Hepatocyte (in vitro differentiated cells): ENCODE measurements around the gene ORM2. TPM values are rescaled to one million over a fixed set of nuclear protein-coding genes. Genes with fewer than 3 reads are reported as not detected.

Source experiments
- DNase-seq: peaks from one replicate; pipeline ENCODE4 v3.0.0-alpha.2; 2016; ENCODE audit warnings: low spot score
- H2AFZ ChIP-seq: fragments of 200-600 bp; sonication (generic); 2 replicates; pipeline ENCODE4 v1.6.0; 2016; ENCODE audit warnings: antibody characterized with exemption, mild to moderate bottlenecking
- H3K27ac ChIP-seq: fragments of 200-600 bp; sonication (generic); 2 replicates; pipeline ENCODE4 v1.5.1; 2016; ENCODE audit warnings: mild to moderate bottlenecking
- H3K27me3 ChIP-seq: fragments of 200-600 bp; sonication (generic); 2 replicates; pipeline ENCODE4 v1.6.1; 2016
- H3K36me3 ChIP-seq: fragments of 200-600 bp; sonication (generic); replicated peaks from 2 replicates; pipeline ENCODE4 v1.5.1; 2016; ENCODE audit warnings: low read depth; ENCODE audit not compliant: insufficient read depth
- H3K4me1 ChIP-seq: fragments of 200-600 bp; sonication (generic); 2 replicates; pipeline ENCODE4 v1.5.1; 2016; ENCODE audit warnings: mild to moderate bottlenecking, moderate library complexity; ENCODE audit not compliant: insufficient read depth
- H3K4me2 ChIP-seq: fragments of 200-600 bp; sonication (generic); 2 replicates; pipeline ENCODE4 v1.6.0; 2016
- H3K4me3 ChIP-seq: fragments of 200-600 bp; sonication (generic); 2 replicates; pipeline ENCODE4 v1.5.1; 2016; ENCODE audit warnings: mild to moderate bottlenecking
- H3K79me2 ChIP-seq: fragments of 200-600 bp; sonication (generic); 2 replicates; pipeline ENCODE4 v1.6.0; 2017; ENCODE audit warnings: mild to moderate bottlenecking
- H3K9me2 ChIP-seq: fragments of 200-600 bp; sonication (generic); replicated peaks from 2 replicates; pipeline ENCODE4 v1.6.0; 2017; ENCODE audit warnings: mild to moderate bottlenecking; ENCODE audit not compliant: insufficient read depth
- H3K9me3 ChIP-seq: fragments of 200-600 bp; sonication (generic); 2 replicates; pipeline ENCODE4 v1.5.1; 2016; ENCODE audit warnings: low read depth, mild to moderate bottlenecking
- H4K20me1 ChIP-seq: fragments of 200-600 bp; sonication (generic); 2 replicates; pipeline ENCODE4 v1.6.0; 2016; ENCODE audit warnings: mild to moderate bottlenecking; ENCODE audit not compliant: insufficient read depth, poor library complexity, severe bottlenecking
- CTCF ChIP-seq: fragments of 200-600 bp; sonication (generic); IDR thresholded peaks from 2 replicates; pipeline ENCODE4 v1.5.1; 2016; ENCODE audit warnings: antibody characterized with exemption, mild to moderate bottlenecking; ENCODE audit not compliant: poor library complexity
- EZH2 ChIP-seq: fragments of 200-600 bp; sonication (generic); IDR thresholded peaks from 2 replicates; pipeline ENCODE4 v1.6.1; 2016; ENCODE audit warnings: antibody characterized with exemption, mild to moderate bottlenecking, borderline replicate concordance
- EZH2phosphoT487 ChIP-seq: fragments of 200-600 bp; sonication (generic); IDR thresholded peaks from one replicate; pipeline ENCODE4 v1.6.1; 2018; ENCODE audit warnings: antibody characterized with exemption, mild to moderate bottlenecking, low read depth, moderate library complexity; ENCODE audit not compliant: unreplicated experiment, severe bottlenecking
- WGBS: methylation state at CpG from one replicate; pipeline ENCODE4 v1.1.6; 2016; ENCODE audit warnings: low lambda C conversion rate; ENCODE audit errors: missing lambda C conversion rate; 5-methylcytosine and 5-hydroxymethylcytosine counted together
- polyA plus RNA-seq: library from polyadenylated mRNA; unstranded; fragments of >200 nt; fragmentation: Nextera tagmentation; extraction: Ambion mirVana; gene quantifications from 2 replicates; pipeline ENCODE4 v1.2.1, GENCODE V29; 2016
- total RNA-seq: library from RNA; depleted of rRNA; stranded (reverse); fragments of >200 nt; gene quantifications from 2 replicates; pipeline ENCODE4 v1.2.3, GENCODE V29; 2014

Gene ORM2
- total and polyA plus RNA-seq, 2 experiments from 2014 or later: 52.0 to 136 TPM

GRCh38 chr9:114344692-114345091 lies 15.0 kb downstream of the ORM2 start:
- H3K4me1 ChIP-seq: peaks cover 11% of the 10 kb centered on the region
- no peaks in the 10 kb centered on the region for H3K9me2 ChIP-seq
- H4K20me1 ChIP-seq: no peaks in the 10 kb centered on the region
- H3K4me2 ChIP-seq: no peak overlapping the region
- H3K79me2 ChIP-seq: no peaks in the 10 kb centered on the region
- no peak for DNase-seq
- no peaks in the 10 kb centered on the region for H3K36me3 ChIP-seq
- 85% methylated on average over 3 of the region's 3 CpGs for WGBS
- no peak overlapping the region for H3K4me3 ChIP-seq
- H3K9me3 ChIP-seq: no peaks in the 10 kb centered on the region
- no peak overlapping the region for H2AFZ ChIP-seq
- no peak overlapping the region for H3K27ac ChIP-seq
- no peaks in the 10 kb centered on the region for H3K27me3 ChIP-seq
- TF ChIP-seq CTCF (no peak), EZH2 (no peak), EZH2phosphoT487 (no peak)

- H3K9me2 ChIP-seq: no peaks in the 10 kb centered on the region
- H4K20me1 ChIP-seq: no peaks in the 10 kb centered on the region
- no peaks in the 10 kb centered on the region for H3K9me3 ChIP-seq
- no peaks in the 10 kb centered on the region for H3K79me2 ChIP-seq
- peaks cover 13% of the 10 kb centered on the region for H3K4me1 ChIP-seq
- WGBS: 98% methylated on average over 7 of the region's 7 CpGs
- TF ChIP-seq EZH2phosphoT487 (no peak), CTCF (no peak), EZH2 (no peak)
- no peak overlapping the region for H3K27ac ChIP-seq
- no peak overlapping the region for H3K4me3 ChIP-seq
- no peaks in the 10 kb centered on the region for H3K36me3 ChIP-seq
- H3K4me2 ChIP-seq: no peak overlapping the region
- no peak for DNase-seq
- no peaks in the 10 kb centered on the region for H3K27me3 ChIP-seq
- H2AFZ ChIP-seq: no peak overlapping the region
These were observed 15.9 kb downstream of the ORM2 start for GRCh38 chr9:114345493-114346065.

GRCh38 chr9:114346146-114346545 lies 16.5 kb downstream of the ORM2 start:
- no peak for DNase-seq
- Histone ChIP-seq H3K27ac (no peak overlapping the region), H3K36me3 (no peaks in the 10 kb centered on the region), H4K20me1 (no peaks in the 10 kb centered on the region), H3K4me3 (no peak overlapping the region), H2AFZ (no peak overlapping the region), H3K9me2 (no peaks in the 10 kb centered on the region), H3K4me2 (no peak overlapping the region), H3K4me1 (peaks cover 13% of the 10 kb centered on the region), H3K27me3 (no peaks in the 10 kb centered on the region), H3K9me3 (no peaks in the 10 kb centered on the region), H3K79me2 (no peaks in the 10 kb centered on the region)
- 88% methylated on average over 11 of the region's 11 CpGs for WGBS
- no peak for TF ChIP-seq EZH2
- TF ChIP-seq EZH2phosphoT487: no peak
- TF ChIP-seq CTCF: no peak
